Right ventricle myocardium superior (tissue), 1 donor: ENCODE results near the gene AK4. TPM values are rescaled to one million over a fixed set of nuclear protein-coding genes. Genes with fewer than 3 reads are reported as not detected.
A peak's percentile ranks its signal among the peaks of the same experiment; 100 is the strongest.
"Not testable (repeated sequence)": the region's sequence is repeated elsewhere in the genome, so short reads cannot be mapped to it uniquely, and the experiment has no call there.

Experiments used
- ATAC-seq: fragments of 200-7000 bp; cut with Tn5 transposase; one replicate; pipeline ENCODE4 v1.9.1; 2020; ENCODE audit warnings: mild to moderate bottlenecking; ENCODE audit not compliant: poor library complexity
- DNase-seq: peaks from one replicate; pipeline ENCODE4 v3.0.0-alpha.2; 2020
- intact Hi-C: fragments of 100-400 bp; cut with DNase I; formaldehyde crosslinking; loops from one replicate; pipeline ENCODE4 v1.11.2; 2022
- long read RNA-seq: library from polyadenylated mRNA; unstranded; transcript quantifications from one replicate; pipeline ENCODE4 v2.0.0, GENCODE V29; 2021
- total RNA-seq: library from RNA; stranded (reverse); fragmentation: NEBNext Ultra II Directional; extraction: Animal tissue kit (Norgen Biotek cat#: 25700); gene quantifications from one replicate; pipeline ENCODE4 v1.2.1, GENCODE V29; 2021
- donor health status: DM: no; HTN: yes; CAD: no; lungs with severe emphysema.

The AK4 gene
- total RNA-seq, result 147 TPM
- long read RNA-seq, full-length matches to known transcripts, result 93 of 115 reads
- long read RNA-seq, partial matches to known transcripts, result 3 of 115 reads
- long read RNA-seq, other reads (novel, unspliced or antisense), result 19 of 115 reads

GRCh38 chr1:65148178-65148547 is at the start of gene AK4:
Gene AK4 (plus strand): TSS chr1:65148203. CDS start chr1:65148408, 205 bp downstream.
- DNase-seq, result not testable (repeated sequence)

GRCh38 chr1:65103807-65104206 is 44.2 kb upstream of the AK4 start:
- DNase-seq (no peak), ATAC-seq (no peak)
- intact Hi-C loops, result no loop called here

More at GRCh38 chr1:65148178-65148547, at the start of gene AK4:
- intact Hi-C loops, result loop anchor here (5.0 kb wide), 1 partner anchor 64 kb away; no protein-coding TSS in a partner anchor
- peak; percentile 25 for ATAC-seq

GRCh38 chr1:65104854-65105534 is 43.0 kb upstream of the AK4 start:
- DNase-seq (no peak), ATAC-seq (no peak)
- intact Hi-C loops, result no loop called here

DNA sequence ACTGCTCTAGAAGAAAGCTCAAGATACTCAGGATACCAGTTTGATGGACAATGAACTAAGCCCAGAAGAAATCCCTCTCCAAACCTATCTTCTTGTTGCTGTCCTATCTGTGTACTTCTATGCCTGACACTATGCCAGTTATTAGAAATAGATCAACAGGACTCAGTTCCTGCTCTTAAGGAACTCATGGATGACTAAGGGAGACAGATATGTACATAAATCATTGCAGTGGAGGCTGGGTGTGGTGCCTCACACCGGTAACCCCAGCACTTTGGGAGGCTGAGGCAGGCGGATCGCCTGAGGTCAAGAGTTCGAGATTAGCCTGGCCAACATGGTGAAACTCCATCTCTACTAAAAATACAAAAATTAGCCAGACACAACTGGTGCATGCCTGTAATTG is 42.4 kb upstream of the AK4 start:
- DNase-seq, result no peak
- no peak for ATAC-seq
- intact Hi-C loops, result no loop called here

DNA sequence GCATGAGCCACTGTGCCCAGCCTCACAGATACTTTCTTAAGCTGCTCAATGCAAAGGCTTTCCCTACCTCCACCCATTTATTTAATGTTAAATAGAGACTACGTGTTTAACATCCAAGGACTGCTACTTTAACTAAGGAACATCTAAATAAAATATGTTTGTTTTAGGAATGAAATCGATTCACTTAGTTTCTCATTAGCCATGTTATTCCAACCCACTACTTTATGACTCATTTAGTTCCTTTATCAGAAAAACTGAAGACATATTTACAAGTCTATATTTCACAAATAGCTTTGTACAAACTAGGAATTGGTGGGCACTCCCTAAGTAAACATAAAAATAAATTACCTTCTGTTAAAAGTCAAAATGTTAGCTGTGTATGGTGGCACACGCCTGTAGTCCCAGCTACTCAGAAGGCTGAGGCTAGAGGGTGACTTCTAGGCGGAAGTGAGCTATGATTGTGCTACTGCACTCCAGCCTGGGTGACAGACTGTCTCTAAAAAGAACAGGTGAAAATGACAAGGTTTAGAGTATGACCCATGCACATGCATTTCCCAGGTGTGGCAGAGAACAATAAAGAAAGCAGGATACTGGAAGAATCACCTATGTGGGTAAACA is 39.9 kb upstream of the AK4 start:
- DNase-seq (no peak), ATAC-seq (no peak)
- intact Hi-C loops, result no loop called here

DNA sequence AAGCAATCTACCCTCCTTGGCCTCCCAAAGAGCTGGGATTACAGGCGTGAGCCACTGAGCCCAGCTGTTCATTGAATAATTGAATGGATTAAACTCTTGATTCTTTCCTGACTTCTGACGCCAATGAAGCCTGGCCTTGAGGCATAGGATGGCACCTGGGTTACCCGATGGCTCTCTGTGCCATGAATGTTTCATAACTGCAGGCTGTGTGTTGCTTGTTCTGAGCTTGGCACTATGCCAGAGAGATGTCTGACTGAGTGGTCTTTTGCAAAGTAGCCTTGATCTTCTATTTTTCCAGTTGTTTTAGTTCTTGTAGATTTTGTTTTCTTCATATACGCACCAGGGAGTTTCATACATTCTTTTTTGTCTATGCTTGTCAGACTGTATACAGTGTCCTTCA is 38.5 kb upstream of the AK4 start:
- intact Hi-C loops, result no loop called here
- ATAC-seq, result no peak
- no peak for DNase-seq

DNA sequence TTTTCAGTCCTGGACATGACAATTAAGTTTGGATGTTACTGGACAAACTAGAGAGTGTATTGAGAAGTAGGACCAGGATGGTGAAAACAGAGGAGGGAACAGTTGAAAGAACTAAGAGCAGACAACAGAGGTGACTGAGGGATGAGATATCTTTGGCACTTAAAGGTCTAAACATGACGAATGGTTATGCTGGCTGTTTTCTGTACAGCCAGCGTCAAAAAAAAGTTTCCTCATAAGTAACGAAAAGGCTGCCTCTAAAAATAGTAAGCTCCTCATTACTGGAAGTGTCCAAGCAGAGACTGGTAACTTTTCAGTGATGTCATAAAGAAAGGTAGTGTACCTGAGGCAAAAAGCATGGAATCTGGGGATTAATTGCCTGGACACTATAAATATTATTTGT is 35.2 kb upstream of the AK4 start:
- intact Hi-C loops, result no loop called here
- ATAC-seq (no peak), DNase-seq (no peak)

- ATAC-seq, result no peak
- no peak for DNase-seq
- intact Hi-C loops, result no loop called here
These were observed 34.7 kb upstream of the AK4 start for GRCh38 chr1:65113298-65113697.

- DNase-seq (no peak), ATAC-seq (no peak)
- intact Hi-C loops, result no loop called here
These were observed 33.7 kb upstream of the AK4 start for GRCh38 chr1:65114322-65114721.

GRCh38 chr1:65119951-65120350 is 28.1 kb upstream of the AK4 start:
- intact Hi-C loops, result no loop called here
- DNase-seq (no peak), ATAC-seq (no peak)

DNA sequence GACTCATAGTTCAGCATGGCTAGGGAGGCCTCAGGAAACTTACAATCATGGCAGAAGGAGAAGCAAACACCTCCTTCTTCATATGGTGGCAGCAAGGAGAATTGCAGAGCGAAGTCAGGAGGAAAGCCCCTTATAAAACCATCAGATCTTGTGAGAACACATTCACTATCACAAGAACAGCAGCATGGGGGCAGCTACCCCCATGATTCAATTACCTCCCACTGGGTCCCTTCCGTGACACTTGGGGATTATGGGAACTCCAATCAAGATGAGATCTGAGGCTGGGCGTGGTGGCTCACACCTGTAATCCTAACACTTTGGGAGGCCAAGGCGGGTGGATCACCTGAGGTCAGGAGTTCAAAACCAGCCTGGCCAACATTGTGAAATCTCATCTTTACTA is 18.9 kb upstream of the AK4 start:
- DNase-seq, ATAC-seq, intact Hi-C loops: not testable (repeated sequence)

DNA sequence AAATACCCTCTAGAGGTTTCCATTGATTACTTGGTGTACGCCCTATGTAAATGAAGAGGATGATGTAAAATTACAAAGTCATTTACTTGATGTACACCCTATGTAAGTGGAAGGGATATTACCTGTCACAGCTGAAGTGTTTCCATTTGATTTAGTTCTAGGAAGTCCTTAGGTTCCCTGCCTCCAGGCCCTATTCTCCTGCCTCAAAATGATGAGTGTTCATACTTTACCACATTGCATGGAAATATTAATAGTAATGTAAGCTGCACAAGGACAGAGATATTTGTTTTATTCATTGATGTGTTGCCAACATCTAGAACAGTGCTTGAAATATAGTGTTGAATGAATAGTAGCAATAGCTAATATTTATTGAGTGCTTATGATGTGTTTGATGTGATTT is 9.5 kb upstream of the AK4 start:
- no peak for DNase-seq
- no peak for ATAC-seq
- intact Hi-C loops, result loop anchor here (10.0 kb wide), 1 partner anchor 54 kb away; no protein-coding TSS in a partner anchor

GRCh38 chr1:65139793-65140192 is 8.2 kb upstream of the AK4 start:
- intact Hi-C loops, result loop anchor here (10.0 kb wide), 1 partner anchor 55 kb away; no protein-coding TSS in a partner anchor
- DNase-seq, ATAC-seq: not testable (repeated sequence)

DNA sequence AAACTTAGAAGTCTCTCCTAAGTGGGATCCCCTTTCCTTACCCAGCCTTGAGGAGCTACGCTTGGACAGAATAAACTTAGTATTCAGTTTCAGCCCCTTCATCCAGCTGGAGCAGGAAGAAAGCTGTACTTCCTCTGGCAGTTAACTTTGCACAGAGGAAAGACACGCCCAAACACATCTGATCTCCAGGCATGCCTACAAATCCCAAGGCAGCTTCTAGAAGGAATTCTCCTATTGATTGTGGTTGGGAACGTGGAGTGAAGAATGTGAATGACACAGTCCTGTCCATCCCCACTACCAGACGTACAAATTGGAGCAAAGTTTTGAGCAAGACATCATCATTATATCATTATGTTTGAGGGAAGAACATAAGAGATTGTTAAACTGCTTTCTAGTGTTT is 6.6 kb upstream of the AK4 start:
- ATAC-seq (peak; percentile 34), DNase-seq (no peak)
- intact Hi-C loops, result no loop called here

DNA sequence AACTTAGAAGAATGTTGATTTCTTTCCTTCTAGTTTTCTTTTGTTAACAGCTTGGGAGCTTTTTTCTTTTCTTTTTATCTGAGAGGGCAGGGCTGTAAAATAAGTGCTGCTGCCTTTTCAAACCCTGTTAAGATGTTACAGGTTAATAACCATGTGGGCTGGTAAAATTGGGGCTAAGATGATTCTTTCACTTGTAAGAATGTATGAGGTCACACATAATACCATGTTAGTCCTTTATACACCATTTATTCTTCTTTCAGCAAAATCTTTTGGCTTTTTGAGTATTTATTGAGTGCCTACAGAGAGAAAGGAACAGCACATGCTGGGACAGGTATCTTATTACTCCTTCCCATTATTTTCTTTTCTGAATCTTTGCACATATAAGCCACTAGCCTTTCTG is 6.1 kb upstream of the AK4 start:
- DNase-seq, result no peak
- intact Hi-C loops, result no loop called here
- no peak for ATAC-seq

GRCh38 chr1:65143112-65143658 is 4.8 kb upstream of the AK4 start:
- intact Hi-C loops, DNase-seq, ATAC-seq: not testable (repeated sequence)

DNA sequence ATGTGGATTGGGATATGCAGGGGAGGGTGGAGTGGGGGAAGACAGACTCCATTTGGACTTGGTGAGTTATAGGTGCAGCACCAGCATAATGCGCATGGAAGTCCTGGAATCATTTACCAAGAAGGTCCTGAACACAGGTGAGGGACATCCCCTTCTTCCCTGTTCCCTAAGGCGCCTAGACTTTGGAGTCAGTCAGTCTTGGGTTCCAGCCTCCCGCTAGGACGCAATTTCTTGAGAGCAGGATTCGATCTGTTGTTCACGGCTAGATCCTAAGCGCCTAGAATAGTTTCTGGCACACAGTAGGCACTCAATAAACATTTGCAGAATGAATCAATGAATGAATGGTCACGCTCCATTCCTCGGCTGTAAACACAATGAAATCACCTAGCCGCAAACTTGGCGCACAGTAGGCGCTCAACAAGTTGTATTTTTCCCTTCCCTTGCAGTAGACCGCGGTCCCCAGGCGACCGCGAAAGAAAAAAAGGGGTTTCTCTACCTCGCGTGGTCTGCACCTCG is 1.0 kb upstream of the AK4 start:
- intact Hi-C loops, result loop anchor here (5.0 kb wide), 1 partner anchor 65 kb away; no protein-coding TSS in a partner anchor
- no peak for DNase-seq
- ATAC-seq, result no peak

DNA sequence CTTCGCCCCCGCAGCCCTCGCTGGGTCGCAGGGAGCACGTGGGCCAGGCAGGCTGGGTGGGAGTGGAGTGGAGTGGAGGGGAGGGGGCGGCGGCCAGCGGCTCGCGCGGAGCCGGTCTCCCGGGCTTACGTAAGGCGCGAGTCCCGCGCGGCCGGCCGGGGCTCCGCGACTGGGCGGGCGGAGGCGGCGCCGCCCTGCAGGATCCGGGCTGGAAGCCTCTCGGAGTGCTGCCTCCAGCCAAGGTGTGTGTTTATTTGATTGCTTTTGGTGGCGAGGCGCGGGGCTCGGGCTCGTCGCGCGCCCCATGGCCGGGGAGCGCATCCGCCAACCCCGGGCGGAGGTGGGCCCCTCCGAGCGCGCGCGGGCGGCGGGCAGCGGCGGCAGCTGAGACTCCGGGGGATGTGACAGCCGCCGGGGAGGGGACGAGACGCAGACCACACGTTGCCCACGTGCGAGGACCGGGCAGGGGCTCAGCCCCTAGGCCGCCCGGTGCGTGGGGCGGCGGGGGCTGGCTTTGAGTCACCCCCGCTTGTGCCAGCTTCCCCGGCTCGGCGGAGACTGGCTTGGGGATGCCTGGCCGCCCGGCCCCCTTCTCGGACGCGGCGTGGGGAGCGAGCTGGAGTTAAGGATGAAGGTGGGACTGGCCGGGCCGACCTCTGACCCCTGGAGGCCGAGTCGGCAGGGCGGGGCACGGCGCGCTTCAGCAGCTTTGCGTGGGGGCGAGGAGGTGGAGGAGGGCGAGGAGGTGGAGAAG is 402 bp upstream of the AK4 start:
- intact Hi-C loops, result loop anchor here (5.0 kb wide), 1 partner anchor 65 kb away; no protein-coding TSS in a partner anchor
- DNase-seq (peak; percentile 69), ATAC-seq (peak; percentile 74)
